HG03558 (cell line): Measurements from ENCODE around the gene PFKFB4.
"Not testable (repeated sequence)": the region's sequence is repeated elsewhere in the genome, so short reads cannot be mapped to it uniquely, and the experiment has no call there.

Experiments used
- ATAC-seq: cut with Tn5 transposase; IDR thresholded peaks from one replicate; pipeline ENCODE4 v1.9.1; 2021; ENCODE audit warnings: moderate number of reproducible peaks; ENCODE audit not compliant: unreplicated experiment; ENCODE audit errors: extremely low read depth

PFKFB4 gene

DNA sequence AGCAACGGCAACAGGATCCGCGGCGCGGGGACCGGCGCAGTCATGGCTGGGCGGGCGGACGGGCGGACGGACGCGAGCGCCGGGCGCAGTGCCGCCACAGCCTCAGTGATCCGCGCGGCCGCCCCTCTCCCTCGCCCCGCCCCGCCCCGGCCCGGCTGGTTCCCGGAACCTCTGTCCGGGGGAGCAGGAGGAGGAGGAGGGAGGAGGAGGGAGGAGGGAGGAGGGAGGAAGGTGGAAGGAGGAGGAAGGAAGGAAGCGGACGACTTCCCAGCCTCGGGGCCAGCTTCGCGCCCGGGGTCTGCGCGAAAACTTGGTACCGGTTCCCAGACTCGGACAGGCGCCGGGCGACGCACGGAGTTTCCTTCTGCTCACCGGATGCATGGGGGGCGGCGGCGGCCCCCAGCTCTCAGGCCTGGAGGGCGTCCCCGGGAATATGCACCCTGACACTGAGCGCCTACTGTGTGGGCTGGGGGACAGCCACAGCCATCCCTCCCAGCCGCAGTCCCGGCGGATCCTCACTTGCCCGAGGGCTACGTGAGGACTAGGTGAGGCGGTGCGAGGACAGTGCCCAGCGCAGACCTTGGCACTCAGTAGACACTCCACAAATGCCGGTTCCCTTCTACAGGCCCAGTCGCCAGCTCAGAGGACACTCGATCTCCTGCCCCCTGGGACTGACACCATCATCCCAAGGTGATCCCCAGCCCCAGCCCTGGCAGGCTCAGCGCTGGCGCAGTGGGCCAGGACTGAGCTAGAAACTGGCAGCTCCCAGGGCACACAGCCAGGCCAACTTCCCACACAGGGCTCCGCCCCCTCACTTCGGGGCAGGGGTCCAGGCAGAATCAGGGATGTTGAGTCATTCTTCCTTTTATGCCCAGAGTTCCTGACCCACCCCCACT lies 52.3 kb downstream of the PFKFB4 start, which contains the start of gene SHISA5:
Gene SHISA5, minus strand, starts transcription at position 124 of the 896 bp plus-strand sequence. Its CDS starts 80 bp downstream, at position 44.
- no peak for ATAC-seq

GRCh38 chr3:48503401-48504050 lies 53.1 kb downstream of the PFKFB4 start:
- no peak for ATAC-seq

GRCh38 chr3:48502728-48503168 lies 53.9 kb downstream of the PFKFB4 start:
- ATAC-seq: no peak

DNA sequence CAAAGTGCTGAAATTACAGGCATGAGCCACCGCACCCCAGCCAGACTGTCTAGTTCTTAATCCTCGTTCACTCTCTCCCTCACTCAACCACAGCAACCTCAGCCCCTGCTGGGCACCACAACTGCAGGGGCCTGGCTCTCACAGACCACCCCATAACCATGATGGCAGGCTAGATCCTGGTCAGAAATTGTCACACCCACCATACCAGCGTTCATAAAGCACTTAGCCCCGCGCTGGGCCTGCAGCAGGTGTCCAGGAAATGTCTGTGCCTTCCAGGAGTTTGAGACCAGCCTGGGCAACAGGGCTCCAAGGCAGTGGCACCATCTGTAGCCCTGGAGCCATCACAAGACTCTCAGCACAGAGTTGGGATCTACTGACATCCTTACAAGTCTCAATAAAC lies 54.5 kb downstream of the PFKFB4 start:
- ATAC-seq: no peak

- no peak for ATAC-seq
Measured at GRCh38 chr3:48501196-48501595, 55.4 kb downstream of the PFKFB4 start.

DNA sequence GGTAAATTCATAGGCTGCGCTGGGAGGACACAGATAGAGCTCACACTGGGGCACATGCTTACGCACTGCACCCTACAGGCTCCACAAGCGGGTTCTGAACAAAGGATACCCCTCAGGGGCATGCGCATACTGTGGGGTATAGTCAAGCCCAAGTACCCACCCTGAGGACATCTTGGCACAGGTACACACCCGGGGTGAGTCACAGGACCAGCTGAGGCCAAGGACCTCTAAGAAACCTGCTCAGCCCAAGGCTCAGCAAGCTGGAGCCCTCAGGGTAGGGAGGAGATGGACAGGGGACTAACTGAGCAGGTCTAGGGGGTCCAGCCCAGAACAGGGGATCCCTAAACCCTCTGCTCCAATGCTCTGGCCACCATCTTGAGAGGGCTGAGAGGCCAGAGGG lies 55.9 kb downstream of the PFKFB4 start:
- ATAC-seq: no peak

DNA sequence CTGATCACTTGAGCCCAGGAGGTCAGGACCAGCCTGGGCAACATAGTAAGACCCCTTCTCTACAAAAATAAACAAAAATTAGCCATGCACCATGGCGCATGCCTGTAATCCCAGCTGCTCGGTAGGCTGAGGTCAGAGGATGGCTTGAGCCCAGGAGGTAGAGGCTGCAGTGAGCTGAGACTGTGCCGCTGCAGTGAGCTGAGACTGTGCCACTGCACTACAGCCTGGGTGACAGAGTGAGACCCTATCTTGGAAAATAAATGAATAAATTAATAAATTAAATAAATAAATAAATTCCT lies 63.5 kb downstream of the PFKFB4 start:
- no peak for ATAC-seq

- no peak for ATAC-seq
Measured at GRCh38 chr3:48492461-48493202, 64.0 kb downstream of the PFKFB4 start.

- ATAC-seq: no peak
Measured at GRCh38 chr3:48486952-48487351, 69.7 kb downstream of the PFKFB4 start.

DNA sequence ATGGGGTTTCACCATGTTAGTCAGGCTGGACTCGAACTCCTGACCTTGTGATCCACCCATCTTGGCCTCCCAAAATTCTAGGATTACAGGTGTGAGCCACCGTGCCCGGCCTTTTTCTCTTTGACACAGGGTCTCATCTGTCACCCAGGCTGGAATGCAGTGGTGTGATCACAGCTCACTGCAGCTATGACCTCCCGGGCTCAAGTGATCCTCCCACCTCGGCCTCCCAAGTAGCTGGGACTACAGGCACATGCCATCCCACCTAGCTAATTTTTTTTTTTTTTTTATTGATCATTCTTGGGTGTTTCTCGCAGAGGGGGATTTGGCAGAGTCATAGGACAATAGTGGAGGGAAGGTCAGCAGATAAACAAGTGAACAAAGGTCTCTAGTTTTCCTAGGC lies 73.8 kb downstream of the PFKFB4 start:
- ATAC-seq: not testable (repeated sequence)

DNA sequence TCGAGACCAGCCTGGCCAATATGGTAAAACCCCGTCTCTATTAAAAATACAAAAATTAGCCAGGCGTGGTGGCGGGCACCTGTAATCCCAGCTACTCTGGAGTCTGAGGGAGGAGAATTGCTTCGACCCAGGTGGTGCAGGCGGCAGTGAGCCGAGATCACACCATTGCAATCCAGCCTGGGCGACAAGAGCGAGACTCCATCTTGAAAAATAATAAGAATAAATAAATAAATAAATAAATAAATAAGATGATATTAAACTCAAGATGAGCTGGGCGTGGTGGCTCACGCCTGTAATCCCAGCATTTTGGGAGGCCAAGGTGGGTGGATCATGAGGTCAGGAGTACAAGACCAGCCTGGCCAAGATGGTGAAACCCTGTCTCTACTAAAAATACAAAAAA lies 75.7 kb downstream of the PFKFB4 start:
- ATAC-seq: not testable (repeated sequence)

GRCh38 chr3:48478626-48479555 lies 77.7 kb downstream of the PFKFB4 start:
- ATAC-seq: no peak

DNA sequence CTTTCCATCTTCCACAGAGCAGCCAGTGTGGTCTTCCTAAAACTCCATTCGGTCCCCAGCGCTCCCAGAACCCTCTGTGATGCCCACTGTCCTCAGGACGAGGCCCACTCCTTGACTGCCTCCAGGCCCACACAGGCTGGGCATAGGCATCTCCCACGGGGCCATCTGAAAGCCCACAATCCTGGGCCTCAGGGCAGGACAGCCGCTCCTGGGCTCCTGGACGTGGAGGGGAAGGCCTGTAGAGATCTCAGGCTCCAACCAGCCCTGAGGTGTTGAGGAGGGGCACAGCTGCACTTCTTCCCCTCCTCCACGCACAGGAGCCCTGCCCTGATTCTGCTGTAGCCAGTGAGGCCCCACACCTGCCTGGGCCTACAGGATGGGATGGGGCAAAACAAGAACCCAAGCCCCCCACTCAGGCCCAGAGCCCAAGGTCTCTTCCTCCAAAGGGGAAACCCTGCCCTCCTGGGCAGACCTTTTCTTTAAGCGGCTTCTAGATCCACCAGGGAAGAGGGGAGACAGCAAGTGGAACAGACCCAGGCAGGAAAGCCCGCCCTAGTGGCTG lies 78.6 kb downstream of the PFKFB4 start:
- ATAC-seq: no peak

GRCh38 chr3:48476426-48477053 lies 80.1 kb downstream of the PFKFB4 start:
- ATAC-seq: no peak

DNA sequence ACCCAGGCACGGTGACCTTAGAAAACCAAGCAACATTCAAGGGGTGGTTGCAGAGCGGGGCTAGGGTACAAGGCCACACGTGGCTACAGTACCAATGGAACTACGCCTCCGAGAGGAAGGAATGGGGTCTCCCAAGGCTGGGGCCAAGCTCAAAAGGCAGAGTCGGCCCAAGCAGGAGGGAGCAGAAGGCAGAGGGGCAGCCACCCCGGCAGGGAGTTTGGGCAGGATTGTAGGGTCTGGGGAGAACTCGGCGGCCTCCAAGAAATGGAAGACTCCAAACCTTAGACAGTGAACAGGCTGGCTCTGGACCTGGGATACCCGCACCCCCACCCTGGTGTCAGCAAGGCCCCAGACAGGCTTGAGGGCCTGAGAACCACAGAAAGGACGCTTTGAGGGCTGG lies 81.4 kb downstream of the PFKFB4 start:
- no peak for ATAC-seq

- ATAC-seq: no peak
Measured at GRCh38 chr3:48474619-48475018, 82.0 kb downstream of the PFKFB4 start.

DNA sequence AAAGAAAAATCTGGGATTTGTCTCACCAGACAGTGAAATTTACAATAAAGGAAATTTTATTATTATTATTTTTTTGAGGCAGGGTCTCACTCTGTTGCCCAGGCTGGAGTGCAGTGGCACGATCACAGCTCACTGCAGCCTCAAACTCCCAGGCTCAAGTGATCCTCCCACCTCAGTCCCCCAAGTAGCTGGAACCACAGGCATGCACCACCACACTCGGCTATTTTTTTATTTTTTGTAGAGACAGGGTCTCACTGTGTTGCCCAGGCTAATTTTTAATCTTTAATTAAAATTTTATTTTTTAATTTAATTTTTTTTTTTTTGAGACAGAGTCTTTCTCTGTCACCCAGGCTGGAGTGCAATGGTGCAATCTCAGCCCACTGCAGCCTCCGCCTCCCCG lies 82.6 kb downstream of the PFKFB4 start:
- not testable (repeated sequence) for ATAC-seq

DNA sequence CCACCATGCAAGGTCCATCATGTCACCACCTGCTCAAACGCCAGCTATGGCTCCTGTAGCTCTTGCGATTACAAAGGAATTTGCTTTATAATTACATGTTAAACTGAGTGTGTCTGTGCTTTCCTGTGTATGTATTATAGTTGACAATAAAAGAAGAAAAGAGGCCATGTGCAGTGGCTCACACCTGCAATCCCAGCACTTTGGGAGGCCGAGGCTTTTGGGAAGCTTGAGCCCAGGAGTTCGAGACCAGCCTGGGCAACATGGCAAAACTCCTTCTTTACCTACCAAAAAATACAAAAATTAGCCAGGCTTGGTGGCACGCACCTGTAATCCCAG lies 83.0 kb downstream of the PFKFB4 start:
- ATAC-seq: no peak

- peak; percentile 57 for ATAC-seq
Measured at GRCh38 chr3:48472923-48473616, 83.5 kb downstream of the PFKFB4 start.
